ENCODE data around the gene SNX8.

Gene SNX8

GRCh38 chr7:2260820-2261219 is 53.4 kb downstream of the SNX8 start:
- DNase-seq (ENCODE audit: low spot score), result no peak

GRCh38 chr7:2259480-2259879 is 54.8 kb downstream of the SNX8 start:
- DNase-seq (ENCODE audit: low spot score), result no peak

GRCh38 chr7:2258661-2259365 is 55.4 kb downstream of the SNX8 start:
- no peak for DNase-seq (ENCODE audit: low spot score)

GRCh38 chr7:2257651-2258050 is 56.6 kb downstream of the SNX8 start:
- DNase-seq (ENCODE audit: low spot score), result no peak

DNA sequence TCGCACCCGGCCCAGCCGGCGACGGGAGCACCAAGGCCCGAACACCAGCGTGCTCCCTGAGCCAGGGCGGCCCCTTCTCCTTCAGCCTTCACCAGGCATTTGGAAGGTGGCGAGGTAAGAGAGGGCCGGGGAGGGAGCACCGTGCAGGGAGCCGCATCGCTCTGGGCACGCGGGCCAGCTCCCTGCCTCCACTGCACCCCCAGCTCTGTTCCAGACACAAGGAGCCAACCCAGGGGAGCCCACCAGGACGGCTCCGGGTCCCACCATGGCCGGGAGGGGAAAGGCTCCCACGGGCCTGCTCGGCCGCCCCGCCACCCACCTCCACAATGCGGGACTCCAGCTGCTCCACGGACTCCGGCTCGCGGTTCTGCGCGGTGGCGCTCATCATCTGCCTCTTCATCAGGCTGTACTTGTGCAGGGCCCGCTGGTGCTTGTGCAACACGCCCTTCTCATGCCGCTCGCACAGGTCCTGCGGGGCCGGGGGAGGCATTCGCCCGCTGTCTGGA is 57.1 kb downstream of the SNX8 start:
- no peak for DNase-seq (ENCODE audit: low spot score)

DNA sequence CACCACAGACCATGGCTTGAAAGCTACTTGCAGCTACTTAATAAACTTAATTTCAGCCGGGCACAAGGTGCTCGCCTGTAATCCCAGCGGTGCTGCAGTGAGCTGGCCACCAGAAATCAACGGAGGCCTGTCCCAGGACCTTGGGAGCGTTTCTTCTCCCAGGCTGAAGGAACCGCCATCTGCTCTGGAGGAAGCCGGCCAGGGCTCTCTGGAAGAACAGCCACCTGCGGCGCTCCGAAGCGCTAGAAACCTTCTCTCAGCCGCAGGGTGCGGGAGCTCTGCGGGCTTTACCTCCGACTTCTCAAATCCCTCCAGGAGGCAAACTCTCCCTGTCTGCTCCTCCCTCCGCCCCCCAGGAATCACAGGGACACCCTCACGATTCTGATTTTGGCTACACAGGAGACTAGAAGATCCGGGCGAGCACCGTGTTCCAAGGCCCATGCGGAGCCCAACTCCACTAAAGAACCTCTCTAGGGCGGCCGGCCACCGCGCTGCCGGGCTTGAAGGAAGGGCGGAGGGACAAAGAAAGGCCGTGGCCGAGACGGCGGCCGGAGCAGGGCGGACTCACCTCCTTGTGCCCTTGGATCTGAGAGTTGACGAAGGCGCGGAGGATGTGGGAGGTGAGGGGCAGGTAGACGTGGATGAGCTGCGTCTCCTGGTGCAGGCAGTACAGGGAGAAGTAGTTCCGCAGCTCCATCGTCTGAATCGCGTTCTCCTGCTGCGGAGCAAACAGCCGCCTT is 57.8 kb downstream of the SNX8 start:
- DNase-seq (ENCODE audit: low spot score), result no peak

GRCh38 chr7:2255145-2256139 is 58.8 kb downstream of the SNX8 start:
- no peak for DNase-seq (ENCODE audit: low spot score)

DNA sequence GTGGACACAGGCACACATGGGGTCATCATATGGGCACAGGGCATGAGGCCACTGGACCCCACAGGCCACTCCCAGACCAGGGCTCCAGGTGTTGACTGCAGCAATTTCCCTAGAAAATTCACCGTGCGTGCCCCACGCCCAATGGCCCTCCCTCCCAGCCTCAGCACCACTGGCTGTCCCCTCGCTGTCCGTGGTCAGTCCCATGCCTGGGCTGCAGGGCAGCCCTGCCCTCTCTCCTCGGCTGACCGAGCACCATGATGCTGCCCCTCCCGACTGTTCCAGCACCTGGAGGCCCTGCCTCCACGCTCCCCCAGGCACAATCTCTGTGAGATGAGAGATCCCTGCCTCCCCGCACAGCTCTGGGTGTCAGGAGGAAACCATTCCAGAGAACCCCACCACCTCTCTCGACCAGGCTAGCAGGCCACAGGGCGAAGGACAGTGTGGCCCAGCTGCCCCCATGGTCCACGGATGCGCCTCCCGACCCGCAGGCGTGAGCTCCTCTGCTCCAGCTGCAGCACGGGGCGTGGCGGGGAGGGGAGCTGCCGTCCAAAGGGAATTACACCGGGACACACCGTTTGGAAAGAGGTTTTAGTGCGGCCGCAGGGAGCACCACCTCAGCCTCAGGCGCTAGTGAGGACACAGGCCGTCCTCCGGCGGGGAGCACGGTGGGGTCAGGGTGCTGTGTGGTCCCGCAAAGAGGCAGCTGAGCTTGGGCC is 59.7 kb downstream of the SNX8 start:
- no peak for DNase-seq (ENCODE audit: low spot score)

- DNase-seq (ENCODE audit: low spot score), result no peak
These were observed 60.6 kb downstream of the SNX8 start for GRCh38 chr7:2253525-2254244.

DNA sequence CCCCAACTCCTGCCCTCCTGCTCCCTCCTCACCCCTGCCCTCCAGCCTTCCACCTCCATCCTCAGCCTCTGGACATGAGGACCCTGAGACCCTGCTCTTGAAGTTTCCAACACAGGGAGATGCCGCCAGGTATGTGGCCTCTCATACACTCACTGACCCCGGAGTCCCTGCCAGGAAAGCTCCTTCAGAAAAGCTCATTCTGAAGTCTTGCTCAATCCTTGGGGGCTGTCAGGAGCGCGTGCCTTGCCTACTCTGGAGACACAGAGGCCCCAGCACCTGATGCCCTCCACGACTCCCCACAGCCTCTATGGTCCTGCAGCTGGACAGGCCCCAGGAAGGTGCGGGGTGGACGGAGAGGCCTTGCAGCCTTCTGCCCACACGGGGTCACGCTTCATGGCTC is 61.2 kb downstream of the SNX8 start:
- no peak for DNase-seq (ENCODE audit: low spot score)

GRCh38 chr7:2251841-2252771 is 62.1 kb downstream of the SNX8 start:
- no peak for DNase-seq (ENCODE audit: low spot score)

DNA sequence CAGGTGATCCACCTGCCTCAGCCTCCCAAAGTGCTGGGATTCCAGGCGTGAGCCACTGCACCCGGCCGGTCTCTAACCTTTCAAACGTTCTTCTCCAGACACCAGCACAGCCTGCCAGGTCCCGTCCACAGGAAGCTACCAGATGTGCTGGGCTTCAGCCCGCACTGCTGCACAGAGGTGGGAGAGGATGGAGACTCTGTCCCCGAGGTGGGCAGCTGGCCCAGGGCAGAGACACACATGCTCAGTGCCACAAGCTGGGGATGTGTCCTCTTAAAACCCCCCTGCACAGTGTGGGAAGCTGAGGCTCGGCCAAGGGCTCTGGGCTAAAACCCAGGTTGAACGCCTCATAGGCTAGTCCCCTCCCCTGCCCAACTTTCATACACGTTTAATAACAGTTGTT is 62.9 kb downstream of the SNX8 start:
- no peak for DNase-seq (ENCODE audit: low spot score)

- no peak for DNase-seq (ENCODE audit: low spot score)
These were observed 64.4 kb downstream of the SNX8 start for GRCh38 chr7:2249744-2250323.

DNA sequence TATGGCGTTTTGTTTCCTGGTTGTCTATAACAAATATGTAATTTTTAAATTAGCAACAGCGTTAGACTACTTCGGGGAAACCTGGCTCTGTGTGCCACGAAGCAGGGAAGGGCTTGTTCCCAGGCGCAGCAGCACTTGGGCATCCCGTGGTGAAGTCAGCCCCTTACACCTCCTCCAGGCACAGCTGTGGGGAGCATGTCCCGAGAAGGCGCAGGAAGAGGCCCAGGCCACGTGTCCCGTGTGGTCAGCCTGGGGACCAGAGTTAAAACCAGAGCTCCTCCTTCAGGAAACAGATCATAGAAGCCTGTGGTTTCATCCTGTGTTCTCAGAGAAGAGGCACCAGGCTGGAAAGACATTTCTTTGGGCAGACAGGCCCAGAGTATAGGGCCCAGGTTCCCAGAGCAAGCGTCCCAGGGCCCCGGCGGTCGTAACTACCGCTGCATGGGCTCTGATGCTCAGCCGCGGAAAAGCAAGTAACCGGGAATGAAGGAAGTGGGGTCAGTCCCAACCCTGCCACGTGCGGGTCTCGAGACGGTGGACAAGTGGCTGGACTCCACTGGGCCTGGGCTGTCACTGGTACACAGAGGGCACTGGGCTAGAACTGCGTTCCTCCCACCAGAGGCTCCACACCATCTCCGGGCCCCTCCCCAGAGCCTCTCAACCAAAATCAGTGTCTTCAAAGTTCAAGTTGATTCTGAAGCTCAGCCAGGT is 65.1 kb downstream of the SNX8 start:
- peak; percentile 85 for DNase-seq (ENCODE audit: low spot score)

DNA sequence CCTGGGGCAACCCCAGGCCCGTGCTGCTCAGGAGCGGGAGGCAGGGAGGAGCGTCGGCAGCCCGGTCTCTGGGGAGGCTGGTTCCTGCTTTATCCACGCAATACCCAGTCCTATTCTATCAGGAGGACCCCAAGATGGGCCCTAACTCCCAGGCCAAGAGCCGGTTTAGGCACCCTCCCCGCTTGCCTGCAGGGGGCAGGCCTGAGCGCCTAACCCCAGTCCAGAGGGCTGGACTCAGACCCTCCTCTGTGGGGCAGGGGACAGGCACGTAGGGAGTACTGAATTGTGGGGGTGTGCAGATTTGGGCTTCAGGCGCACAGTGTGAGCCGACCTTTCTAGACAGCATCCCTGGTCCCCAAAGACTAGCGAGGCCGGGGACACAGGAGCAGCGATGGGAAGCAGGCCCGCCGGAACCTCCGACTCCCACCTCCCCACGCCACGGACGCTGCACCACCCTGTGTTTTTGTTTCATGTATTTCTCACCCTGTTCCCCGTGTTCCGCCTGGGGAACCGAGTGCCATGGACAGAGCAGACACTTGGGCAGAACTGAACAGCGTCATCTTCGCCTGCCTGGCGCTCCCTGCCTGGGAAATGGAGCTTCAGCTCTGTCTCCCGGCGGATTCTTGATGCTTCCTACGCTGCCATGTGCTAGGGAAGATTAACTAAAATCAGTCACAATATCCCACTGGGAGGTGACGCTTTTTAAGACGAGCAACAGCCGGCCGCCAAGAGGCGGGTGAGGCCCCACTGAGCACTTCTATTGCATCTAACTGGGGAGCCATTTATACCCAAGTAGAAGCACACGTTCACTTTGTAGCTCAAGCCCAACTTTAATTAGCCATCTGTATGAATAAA is 66.9 kb downstream of the SNX8 start:
- DNase-seq (ENCODE audit: low spot score), result no peak

DNA sequence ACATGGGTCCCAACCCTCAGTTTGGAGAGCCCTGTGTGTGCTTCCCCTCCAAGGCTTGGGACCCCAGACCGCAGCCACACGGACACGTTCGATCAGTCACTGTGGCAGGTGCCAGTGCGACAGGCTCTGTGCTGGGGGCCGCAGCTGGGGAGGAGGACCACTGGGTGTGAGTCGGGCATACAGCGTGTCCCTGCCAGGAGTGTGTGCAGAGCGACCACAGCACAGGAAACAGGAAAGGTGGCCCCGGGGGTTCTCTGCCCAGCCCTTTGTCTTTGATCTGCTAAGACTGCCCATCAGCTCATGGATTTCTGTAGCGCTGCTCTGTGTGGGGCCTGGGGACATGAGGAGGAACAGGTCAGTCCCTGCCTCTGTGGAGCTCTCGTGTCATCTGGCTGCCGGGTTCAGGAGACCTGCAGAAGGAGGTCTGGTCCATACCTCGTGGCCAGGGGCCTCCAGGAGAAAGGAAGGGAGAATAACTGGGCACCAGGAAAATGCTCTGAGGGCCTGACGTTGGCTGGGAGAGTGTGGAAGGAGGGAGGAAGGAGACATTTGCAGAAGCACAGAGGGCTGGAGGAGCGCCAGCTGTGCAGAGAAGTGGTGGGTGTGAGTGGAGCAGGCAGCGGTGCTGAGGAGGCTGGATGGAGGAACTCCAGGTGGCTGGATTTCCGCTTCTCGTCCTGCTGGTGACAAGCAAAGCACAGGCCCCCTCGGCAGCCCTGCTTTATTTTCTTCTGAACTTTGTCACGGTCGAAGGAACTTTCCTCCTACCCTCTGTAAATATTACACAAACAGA is 68.2 kb downstream of the SNX8 start:
- no peak for DNase-seq (ENCODE audit: low spot score)

DNA sequence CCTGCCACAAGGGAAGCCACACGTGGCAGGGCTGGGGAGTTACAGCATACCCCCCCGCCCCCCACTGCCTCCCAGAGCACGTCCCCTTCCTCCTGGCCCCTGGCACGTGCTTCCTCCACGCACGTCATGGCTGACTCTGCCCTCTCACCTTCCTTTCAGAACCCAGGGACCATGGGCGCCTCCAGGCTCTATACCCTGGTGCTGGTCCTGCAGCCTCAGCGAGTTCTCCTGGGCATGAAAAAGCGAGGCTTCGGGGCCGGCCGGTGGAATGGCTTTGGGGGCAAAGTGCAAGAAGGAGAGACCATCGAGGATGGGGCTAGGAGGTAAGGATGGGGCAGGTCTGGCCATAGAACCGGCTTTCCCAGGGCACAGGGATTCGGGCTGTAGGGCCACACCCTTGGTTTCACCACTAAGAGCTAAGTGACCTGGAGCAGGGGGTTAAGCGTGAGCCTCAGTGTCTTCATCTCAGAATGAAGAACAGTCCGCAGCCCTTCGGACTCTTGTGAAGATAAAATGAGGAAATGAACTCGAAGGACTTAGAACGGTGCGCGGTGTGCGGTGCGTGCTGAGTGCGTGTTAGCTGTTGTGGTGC is 69.7 kb downstream of the SNX8 start:
- DNase-seq (ENCODE audit: low spot score), result no peak
